AG09319 (cell line): ENCODE results near the gene CCNY.

Experiments used
- DNase-seq: peaks from one replicate; pipeline ENCODE4 v3.0.0-alpha.2; 2010; ENCODE audit warnings: low read depth; ENCODE audit errors: extremely low read depth
- TF ChIP-seq, protein P1 (sequence below): IDR thresholded peaks from 2 replicates; pipeline ENCODE4 v1.5.1; 2011; ENCODE audit warnings: low read depth, mild to moderate bottlenecking, inconsistent platforms, low read length, moderate library complexity

The CCNY gene

DNA sequence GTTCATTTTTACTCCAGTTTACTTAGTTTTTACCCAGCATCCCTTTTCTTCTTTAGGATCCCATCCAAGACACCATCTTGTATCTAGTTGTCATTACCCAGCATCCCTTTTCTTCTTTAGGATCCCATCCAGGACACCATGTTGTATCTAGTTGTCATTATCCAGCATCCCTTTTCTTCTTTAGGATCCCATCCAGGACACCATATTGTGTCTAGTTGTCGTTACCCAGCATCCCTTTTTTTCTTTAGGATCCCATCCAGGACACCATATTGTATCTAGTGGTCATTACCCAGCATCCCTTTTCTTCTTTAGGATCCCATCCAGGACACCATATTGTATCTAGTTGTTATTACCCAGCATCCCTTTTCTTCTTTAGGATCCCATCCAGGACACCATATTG is 205.4 kb downstream of the CCNY start:
- no peak for DNase-seq
- TF ChIP-seq, protein P1, sequence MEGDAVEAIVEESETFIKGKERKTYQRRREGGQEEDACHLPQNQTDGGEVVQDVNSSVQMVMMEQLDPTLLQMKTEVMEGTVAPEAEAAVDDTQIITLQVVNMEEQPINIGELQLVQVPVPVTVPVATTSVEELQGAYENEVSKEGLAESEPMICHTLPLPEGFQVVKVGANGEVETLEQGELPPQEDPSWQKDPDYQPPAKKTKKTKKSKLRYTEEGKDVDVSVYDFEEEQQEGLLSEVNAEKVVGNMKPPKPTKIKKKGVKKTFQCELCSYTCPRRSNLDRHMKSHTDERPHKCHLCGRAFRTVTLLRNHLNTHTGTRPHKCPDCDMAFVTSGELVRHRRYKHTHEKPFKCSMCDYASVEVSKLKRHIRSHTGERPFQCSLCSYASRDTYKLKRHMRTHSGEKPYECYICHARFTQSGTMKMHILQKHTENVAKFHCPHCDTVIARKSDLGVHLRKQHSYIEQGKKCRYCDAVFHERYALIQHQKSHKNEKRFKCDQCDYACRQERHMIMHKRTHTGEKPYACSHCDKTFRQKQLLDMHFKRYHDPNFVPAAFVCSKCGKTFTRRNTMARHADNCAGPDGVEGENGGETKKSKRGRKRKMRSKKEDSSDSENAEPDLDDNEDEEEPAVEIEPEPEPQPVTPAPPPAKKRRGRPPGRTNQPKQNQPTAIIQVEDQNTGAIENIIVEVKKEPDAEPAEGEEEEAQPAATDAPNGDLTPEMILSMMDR: no peak

DNA sequence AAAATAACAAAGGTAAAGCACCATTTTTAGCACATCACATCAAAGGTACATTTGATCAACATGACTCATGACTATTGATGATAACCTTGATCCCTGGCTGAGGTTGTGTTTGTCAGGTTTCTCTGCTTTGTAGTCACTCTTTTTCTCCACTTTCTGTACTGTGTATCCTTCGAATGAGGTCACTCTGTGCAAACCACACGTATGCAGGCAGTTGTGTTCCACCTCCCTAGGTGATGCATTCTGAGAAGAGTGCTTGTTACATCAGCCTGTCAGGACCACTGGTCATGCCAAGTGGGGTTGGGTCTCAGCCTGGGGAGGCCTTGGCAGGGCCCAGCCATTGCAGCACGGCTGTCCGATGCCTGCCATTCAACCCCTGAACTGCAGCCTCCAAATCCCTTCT is 206.0 kb downstream of the CCNY start:
- TF ChIP-seq, protein P1: no peak
- DNase-seq: no peak

DNA sequence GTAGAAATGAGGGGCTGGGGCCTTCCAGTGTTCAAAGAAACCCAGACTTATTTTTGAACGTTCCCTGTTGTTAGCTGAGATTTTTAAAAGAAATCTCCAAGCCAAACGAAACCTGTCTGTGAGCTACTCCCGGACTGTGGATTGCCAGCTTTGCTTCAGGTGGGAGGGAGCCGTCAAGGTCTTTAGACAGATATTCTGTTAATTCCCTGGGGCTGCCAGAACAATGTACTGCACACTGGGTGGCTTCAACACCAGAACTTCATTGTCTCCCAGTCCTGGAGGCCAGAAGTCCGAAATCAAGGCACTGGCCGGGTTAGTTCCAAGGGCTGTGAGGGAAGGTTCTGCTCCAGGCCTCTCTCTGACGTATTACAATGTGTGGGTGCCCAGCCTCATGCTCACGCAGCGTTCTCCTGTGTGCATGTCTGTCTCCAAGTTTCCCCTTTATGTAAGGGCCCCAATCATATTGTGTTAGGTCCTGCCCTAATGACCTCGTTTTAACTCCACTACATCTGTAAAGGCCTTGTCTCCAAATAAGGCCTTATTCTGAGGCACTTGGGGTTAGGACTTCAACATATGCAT is 208.9 kb downstream of the CCNY start:
- no peak for DNase-seq
- TF ChIP-seq, protein P1: no peak

DNA sequence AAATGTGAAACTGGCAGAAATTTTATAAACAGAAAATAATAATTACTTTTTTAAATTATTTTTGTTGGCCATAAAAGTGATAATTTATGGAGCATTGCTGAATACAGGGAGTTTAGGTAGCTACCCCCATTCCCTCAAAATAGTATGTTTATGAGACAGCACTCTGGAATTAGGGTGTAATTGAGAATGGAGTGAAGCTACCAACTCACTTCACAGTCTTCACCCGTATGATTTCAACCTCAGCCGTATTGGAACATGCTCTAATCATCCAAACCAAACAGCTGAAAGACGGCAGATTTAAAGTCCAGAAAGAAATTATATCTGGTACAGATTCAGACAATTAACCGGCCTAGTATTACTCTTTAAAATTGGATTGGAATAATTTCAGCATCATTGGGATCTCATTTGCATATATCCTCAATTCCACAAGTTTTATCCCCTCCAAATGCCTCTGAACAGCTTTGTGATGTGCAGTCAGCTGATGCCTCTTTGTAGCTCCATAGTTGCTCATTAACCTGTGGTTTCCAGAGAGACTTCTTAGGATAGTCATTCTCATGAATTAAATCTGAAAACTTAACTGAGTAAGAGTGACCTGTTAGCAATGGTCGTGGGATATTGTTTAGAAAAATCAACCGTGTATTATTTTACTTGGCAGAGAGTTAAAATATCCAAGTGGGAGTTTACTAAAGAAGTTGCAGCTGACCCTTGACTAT is 209.7 kb downstream of the CCNY start:
- peak; percentile 1 for DNase-seq
- TF ChIP-seq, protein P1: no peak

DNA sequence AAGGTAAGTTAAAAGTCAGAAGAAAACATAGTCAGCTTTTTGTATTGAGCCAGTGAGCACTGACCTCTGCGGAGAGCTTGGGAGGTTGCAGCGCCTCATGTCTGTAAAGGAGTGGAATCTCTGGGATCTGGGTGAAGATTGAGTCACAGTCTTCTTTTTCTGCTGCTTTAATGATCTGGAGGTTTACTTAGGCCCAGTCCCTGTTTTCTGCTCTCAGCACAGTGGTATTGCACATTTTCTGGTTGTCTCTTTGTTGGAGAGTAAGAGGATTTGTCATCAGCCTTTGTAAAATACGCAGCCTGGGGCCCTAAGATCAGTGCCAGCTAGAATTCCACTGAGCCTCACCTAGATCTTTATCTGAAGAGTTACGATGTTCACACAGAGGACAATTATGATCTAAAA is 210.5 kb downstream of the CCNY start:
- DNase-seq: no peak
- TF ChIP-seq, protein P1: no peak

DNA sequence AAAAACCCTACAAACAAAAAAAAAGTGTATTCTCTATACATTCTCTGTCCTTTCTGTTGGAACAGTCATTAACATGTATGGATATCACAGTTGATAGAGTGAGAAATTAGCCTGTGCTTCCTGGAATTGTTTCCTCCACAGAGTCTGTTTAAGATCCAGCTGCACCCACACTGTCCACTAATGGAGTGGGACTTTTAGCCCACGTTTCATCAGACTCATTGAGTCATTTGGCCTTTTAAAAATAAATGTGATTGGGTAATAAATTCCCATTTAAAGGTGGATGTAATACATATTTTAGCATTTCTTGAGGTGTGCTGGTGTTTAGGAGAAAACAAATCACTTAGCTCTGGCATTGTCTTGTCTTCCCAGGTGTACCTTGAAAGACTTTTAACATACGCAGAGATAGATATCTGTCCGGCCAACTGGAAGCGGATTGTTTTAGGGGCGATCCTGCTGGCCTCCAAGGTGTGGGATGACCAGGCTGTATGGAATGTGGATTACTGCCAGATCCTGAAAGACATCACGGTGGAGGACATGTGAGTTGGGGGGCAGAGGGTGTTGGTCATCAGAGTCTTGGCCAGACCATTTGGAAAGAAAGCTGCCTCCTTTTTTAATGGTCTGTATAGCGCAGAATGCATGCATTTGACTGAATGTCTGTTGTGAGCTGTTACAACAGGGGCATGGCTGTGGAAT is 216.5 kb downstream of the CCNY start:
- TF ChIP-seq, protein P1: no peak
- DNase-seq: no peak

DNA sequence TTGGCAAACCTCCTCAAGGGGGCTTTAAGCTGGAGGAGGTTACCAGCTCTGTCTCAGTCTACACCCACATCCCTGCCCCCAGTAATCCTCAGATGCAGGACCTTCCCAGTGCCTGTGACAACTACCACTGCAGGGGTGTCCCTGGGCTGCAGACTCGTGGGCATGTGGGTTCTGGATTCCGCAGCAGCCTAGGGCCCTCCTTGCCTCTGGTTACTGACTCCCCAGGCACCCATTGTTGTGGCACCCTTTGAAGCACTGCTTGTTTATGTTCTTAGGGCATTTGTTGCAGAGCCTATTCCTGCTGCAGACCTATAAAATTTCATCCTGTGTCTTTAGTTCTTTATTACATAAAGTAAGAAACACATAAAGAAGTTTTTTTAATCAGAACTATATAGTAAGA is 217.7 kb downstream of the CCNY start:
- TF ChIP-seq, protein P1: no peak
- no peak for DNase-seq
